Prostate gland (tissue), 2 donors: ENCODE results near the gene CELA2A. TPM values are rescaled to one million over a fixed set of nuclear protein-coding genes. Genes with fewer than 3 reads are reported as not detected.
"Not testable (repeated sequence)": the region's sequence is repeated elsewhere in the genome, so short reads cannot be mapped to it uniquely, and the experiment has no call there.

Experiments
- DNase-seq: peaks from one replicate; pipeline ENCODE4 v3.0.0-alpha.2; 2019; ENCODE audit warnings: low spot score
- H3K27ac ChIP-seq, 2 donors: fragments of 200-600 bp; sonication (generic); 2 replicates each; pipeline ENCODE4 v1.5.1; 2017 to 2019
- H3K27me3 ChIP-seq: fragments of 200-600 bp; sonication (generic); replicated peaks from 2 replicates; pipeline ENCODE4 v1.5.1; 2019; ENCODE audit not compliant: insufficient read depth
- H3K36me3 ChIP-seq, 2 donors: fragments of 200-600 bp; sonication (generic); 1 replicate in 1 of 2; 2 replicates in 1 of 2; pipeline versions ENCODE4 v1.5.1 to v1.8.1; 2017 to 2019
- H3K4me1 ChIP-seq: fragments of 200-600 bp; sonication (generic); replicated peaks from 2 replicates; pipeline ENCODE4 v1.5.1; 2019
- H3K4me3 ChIP-seq, 2 donors: fragments of 200-600 bp; sonication (generic); 2 replicates each; pipeline ENCODE4 v1.5.1; 2017 to 2019
- H3K9me3 ChIP-seq: fragments of 200-600 bp; sonication (generic); 2 replicates; pipeline ENCODE4 v1.5.1; 2017
- POLR2A ChIP-seq: fragments of 450-650 bp; IDR thresholded peaks from one replicate; pipeline ENCODE4 v1.6.1; 2016; ENCODE audit warnings: antibody characterized with exemption, mild to moderate bottlenecking
- POLR2AphosphoS5 ChIP-seq: sonication (generic); formaldehyde crosslinking; IDR thresholded peaks from one replicate; pipeline ENCODE4 v1.6.1; 2017; ENCODE audit warnings: antibody characterized with exemption
- WGBS: methylation state at CpG from one replicate; pipeline ENCODE4 v1.1.5; 2018; 5-methylcytosine and 5-hydroxymethylcytosine counted together
- intact Hi-C: fragments of 100-400 bp; cut with DNase I; formaldehyde crosslinking; loops from one replicate; pipeline ENCODE4 v1.14.2; 2022
- total RNA-seq, 2 donors: library from RNA; depleted of rRNA; stranded (reverse); fragments of >200 nt; gene quantifications; one replicate each; pipeline ENCODE4 v1.1.0, GENCODE V29; 2016
- TF ChIP-seq, protein P1 (sequence below), 4 experiments: fragments of 200-600 bp in 2 of 4; fragments of 450-650 bp in 2 of 4; sonication (generic) in 2 of 4; IDR thresholded peaks; 1 replicate in 3 of 4; 2 replicates in 1 of 4; pipeline ENCODE4 v1.5.1; 2016 to 2019; ENCODE audit warnings: antibody characterized with exemption in 4 of 4, mild to moderate bottlenecking in 2 of 4, moderate library complexity in 2 of 4

The CELA2A gene
- total RNA-seq, 2 donors from 2014 or later: 5.4 TPM; not detected in 1

DNA sequence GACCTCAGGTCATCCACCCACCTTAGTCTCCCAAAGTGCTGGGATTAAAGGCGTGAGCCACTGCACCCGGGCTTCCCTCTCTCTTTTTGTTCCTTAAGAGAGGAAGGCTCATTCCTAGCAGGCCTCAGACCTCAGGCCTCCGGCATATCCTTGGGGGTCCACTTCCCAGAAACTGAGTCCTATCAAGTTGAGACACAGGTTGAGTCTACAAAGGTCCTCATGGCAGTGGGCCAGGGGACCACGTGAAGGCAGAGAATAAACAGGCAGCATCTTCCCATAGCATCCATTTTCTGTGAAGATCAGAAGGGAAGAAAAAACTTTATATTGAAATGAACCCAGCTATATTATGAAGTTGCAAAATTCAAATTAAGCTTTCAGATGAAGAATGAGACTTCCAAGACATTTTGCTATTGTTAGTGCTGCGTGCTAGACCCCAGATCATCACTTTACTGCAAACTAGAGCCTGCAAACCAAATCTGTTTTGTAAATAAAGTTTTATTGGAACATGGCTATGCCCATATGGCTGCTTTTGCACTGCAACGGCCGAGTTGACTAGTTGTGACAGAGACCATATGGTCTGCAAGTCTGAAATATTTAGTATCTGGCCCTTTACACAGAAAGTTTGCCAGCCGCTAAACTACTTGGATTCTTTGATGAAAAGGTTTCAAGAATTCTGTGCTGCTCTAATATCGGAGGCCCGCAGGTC lies 3.5 kb upstream of the CELA2A start:
- Histone ChIP-seq H3K27me3 (no peaks in the 10 kb centered on the region), H3K4me3 (no peak overlapping the region), H3K4me1 (no peaks in the 10 kb centered on the region), H3K9me3 (no peaks in the 10 kb centered on the region), H3K27ac (no peak overlapping the region), H3K36me3 (no peaks in the 10 kb centered on the region)
- TF ChIP-seq, protein P1, sequence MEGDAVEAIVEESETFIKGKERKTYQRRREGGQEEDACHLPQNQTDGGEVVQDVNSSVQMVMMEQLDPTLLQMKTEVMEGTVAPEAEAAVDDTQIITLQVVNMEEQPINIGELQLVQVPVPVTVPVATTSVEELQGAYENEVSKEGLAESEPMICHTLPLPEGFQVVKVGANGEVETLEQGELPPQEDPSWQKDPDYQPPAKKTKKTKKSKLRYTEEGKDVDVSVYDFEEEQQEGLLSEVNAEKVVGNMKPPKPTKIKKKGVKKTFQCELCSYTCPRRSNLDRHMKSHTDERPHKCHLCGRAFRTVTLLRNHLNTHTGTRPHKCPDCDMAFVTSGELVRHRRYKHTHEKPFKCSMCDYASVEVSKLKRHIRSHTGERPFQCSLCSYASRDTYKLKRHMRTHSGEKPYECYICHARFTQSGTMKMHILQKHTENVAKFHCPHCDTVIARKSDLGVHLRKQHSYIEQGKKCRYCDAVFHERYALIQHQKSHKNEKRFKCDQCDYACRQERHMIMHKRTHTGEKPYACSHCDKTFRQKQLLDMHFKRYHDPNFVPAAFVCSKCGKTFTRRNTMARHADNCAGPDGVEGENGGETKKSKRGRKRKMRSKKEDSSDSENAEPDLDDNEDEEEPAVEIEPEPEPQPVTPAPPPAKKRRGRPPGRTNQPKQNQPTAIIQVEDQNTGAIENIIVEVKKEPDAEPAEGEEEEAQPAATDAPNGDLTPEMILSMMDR (IDR thresholded peaks at IDR 0.05): no peak
- TF ChIP-seq POLR2A (no peak), POLR2AphosphoS5 (no peak)
- intact Hi-C loops: no loop called here
- DNase-seq: no peak
- 76% methylated on average over 10 of the region's 10 CpGs for WGBS

DNA sequence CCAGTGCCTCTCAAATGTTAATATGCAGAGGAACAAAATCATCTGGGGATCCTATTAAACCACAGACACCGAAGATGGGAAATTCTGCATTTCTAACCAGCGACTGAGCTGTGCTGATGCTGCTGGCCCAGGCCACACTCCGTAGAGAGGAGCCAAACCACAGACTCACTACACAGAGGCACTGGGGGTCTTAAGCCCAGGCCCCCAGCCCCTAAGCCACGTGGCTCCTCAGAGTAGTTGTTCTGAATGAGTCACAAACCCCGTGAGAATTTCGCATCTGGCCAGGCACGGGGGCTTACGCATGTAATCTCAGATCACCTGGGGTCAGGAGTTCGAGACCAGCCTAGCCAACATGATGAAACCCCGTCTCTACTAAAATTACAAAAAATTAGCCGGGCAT lies 2.8 kb upstream of the CELA2A start:
- Histone ChIP-seq H3K9me3 (no peaks in the 10 kb centered on the region), H3K4me3 (no peak overlapping the region), H3K27ac (no peak overlapping the region), H3K36me3 (no peaks in the 10 kb centered on the region), H3K27me3 (no peaks in the 10 kb centered on the region), H3K4me1 (no peaks in the 10 kb centered on the region)
- TF ChIP-seq POLR2A: no peak
- TF ChIP-seq, protein P1 (IDR thresholded peaks at IDR 0.05): no peak
- no peak for TF ChIP-seq POLR2AphosphoS5
- intact Hi-C loops: no loop called here
- no peak for DNase-seq
- 86% methylated on average over 11 of the region's 11 CpGs for WGBS

DNA sequence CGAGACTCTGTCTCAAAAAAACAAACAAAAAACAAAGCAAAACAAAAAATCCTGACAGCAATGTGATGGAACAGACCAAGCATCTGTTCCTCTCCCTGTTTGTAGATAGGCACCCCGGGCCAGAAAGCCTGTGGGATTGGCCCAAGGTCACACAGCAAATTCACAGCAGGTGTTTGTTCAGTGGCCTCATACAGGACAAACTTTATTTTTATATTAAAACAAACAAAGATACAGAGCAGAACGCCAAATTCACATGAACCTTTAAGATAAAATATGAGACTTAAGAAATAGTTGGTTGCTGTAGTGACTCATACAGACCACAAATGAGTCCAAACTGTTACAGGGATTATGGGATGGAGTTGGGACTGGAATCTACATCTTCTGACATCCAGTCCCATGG lies 2.3 kb upstream of the CELA2A start:
- DNase-seq: no peak
- no peak overlapping the region for H3K27ac ChIP-seq
- no peaks in the 10 kb centered on the region for H3K27me3 ChIP-seq
- no peak for TF ChIP-seq POLR2A
- no peak for TF ChIP-seq POLR2AphosphoS5
- TF ChIP-seq, protein P1 (IDR thresholded peaks at IDR 0.05): no peak
- H3K36me3 ChIP-seq: no peaks in the 10 kb centered on the region
- H3K4me1 ChIP-seq: no peaks in the 10 kb centered on the region
- H3K4me3 ChIP-seq: no peak overlapping the region
- no peaks in the 10 kb centered on the region for H3K9me3 ChIP-seq
- intact Hi-C loops: no loop called here
- 73% methylated on average over 3 of the region's 3 CpGs for WGBS

DNA sequence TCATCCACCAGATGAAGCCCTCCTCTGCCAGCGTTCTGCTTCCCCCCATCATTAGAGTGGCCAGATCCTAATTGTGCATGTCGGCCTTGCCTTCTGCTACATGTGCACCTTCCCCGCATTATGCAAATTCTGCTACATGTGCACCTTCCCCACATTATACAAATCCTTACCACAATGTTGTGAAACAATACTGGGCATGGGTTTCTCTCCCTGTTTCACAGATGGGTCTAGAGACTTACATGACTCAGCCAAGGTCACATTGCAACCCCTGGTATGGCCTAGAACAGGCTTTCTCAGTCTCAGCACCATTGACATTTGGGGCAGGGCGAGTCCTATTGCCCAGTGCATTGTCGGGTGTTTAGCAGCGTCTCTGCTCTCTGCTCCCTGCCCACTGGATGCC lies 1.0 kb upstream of the CELA2A start:
- 89% methylated on average over 6 of the region's 6 CpGs for WGBS
- H3K27me3 ChIP-seq: no peaks in the 10 kb centered on the region
- intact Hi-C loops: no loop called here
- DNase-seq: no peak
- no peak overlapping the region for H3K4me3 ChIP-seq
- H3K36me3 ChIP-seq: no peaks in the 10 kb centered on the region
- no peaks in the 10 kb centered on the region for H3K4me1 ChIP-seq
- no peaks in the 10 kb centered on the region for H3K9me3 ChIP-seq
- H3K27ac ChIP-seq: no peak overlapping the region
- no peak for TF ChIP-seq POLR2AphosphoS5

DNA sequence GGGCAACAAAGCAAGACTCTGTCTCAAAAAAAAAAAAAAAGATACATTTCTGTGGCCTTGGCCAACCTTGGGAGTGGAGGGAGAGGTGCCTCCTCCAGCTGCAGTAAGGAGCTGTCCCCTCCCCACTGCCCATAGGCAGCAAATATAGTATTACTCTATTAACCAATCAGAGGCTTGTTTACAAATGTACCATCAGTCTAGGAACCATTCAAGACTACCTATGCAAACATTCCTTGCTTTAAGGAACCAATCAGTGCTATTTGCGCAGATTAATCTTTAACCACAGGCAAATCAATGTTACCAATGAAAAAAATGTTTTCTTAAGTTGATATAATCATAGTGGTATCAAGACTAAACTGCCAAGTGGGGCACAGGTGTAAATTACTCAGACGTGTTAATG lies 1.1 kb downstream of the CELA2A start:
- WGBS: 76% methylated on average over 2 of the region's 2 CpGs
- no peak for DNase-seq
- no peak for TF ChIP-seq POLR2A
- TF ChIP-seq, protein P1 (IDR thresholded peaks at IDR 0.05): no peak
- TF ChIP-seq POLR2AphosphoS5: no peak

DNA sequence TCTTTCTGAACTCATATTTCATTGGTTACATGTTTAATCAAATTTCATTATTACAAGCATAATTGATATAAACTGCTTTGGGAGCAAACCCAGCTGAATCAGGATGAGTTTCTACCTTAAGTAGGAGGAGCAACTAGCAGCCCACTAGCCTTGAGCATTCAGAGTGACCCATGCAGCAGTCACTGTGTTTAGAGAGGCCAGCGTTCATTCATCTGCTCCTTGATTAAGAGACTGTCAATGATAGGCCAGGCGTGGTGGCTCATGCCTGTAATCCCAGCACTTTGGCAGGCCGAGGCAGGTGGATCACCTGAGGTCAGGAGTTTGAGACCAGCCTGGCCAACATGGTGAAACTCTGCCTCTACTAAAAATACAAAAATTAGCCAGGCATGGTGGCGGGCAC lies 1.9 kb downstream of the CELA2A start:
- H3K4me3 ChIP-seq, H3K27ac ChIP-seq, H3K27me3 ChIP-seq, H3K9me3 ChIP-seq, H3K36me3 ChIP-seq, DNase-seq, intact Hi-C loops, H3K4me1 ChIP-seq: not testable (repeated sequence)
- 80% methylated on average over 4 of the region's 4 CpGs for WGBS

More for the DNA sequence above, 1.1 kb downstream of the CELA2A start:
- no peak overlapping the region for H3K4me3 ChIP-seq
- no peaks in the 10 kb centered on the region for H3K36me3 ChIP-seq
- H3K27me3 ChIP-seq: no peaks in the 10 kb centered on the region
- no peaks in the 10 kb centered on the region for H3K9me3 ChIP-seq
- no peaks in the 10 kb centered on the region for H3K4me1 ChIP-seq
- no peak overlapping the region for H3K27ac ChIP-seq
- intact Hi-C loops: no loop called here
